ENCODE data around the gene CTSO. TPM values are rescaled to one million over a fixed set of nuclear protein-coding genes. Genes with fewer than 3 reads are reported as not detected.

The CTSO gene
- total RNA-seq, 2 donors from 2014 or later: 10.9 to 13.7 TPM

DNA sequence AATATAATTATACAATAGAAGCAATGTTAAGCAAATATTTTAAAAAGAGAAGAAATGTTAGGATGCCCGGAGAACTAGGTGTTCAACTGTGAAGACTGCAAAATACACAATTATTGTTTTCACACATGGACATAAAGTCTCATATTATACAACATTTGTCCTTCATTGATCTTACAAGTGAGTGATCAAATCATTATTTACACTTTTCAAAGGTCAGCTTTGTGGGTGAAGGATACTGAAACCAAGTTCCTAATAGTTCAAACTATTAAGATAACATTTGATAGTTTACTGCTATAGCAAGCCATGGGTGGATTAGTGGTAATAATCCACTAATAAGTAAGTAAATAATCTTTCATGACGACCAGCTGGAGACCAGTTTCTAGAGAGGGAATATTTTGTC is 23.3 kb downstream of the CTSO start:
- Histone ChIP-seq H3K36me3 (replicated peaks in 1 of 2; ENCODE audit: insufficient read depth in 1 of 2, low read depth in 2 of 2) (peaks cover 0 to 3% of the 10 kb centered on the region in 2 donors), H3K9me3 (no peaks in the 10 kb centered on the region), H3K4me1 (no peaks in the 10 kb centered on the region), H3K27me3 (no peaks in the 10 kb centered on the region), H3K4me3 (no peak overlapping the region), H3K27ac (no peak overlapping the region)
- TF ChIP-seq CTCF (IDR thresholded peaks at IDR 0.05) (no peak), POLR2A (IDR thresholded peaks at IDR 0.05) (no peak)
- 73 to 75% methylated on average over 2 of the region's 2 CpGs for WGBS, 2 donors
- intact Hi-C loops (cut with DNase I): no loop called here
- DNase-seq (no peak), ATAC-seq (no peak)

- TF ChIP-seq CTCF (IDR thresholded peaks at IDR 0.05) (no peak), POLR2A (IDR thresholded peaks at IDR 0.05) (no peak)
- Histone ChIP-seq H3K36me3 (replicated peaks in 1 of 2; ENCODE audit: insufficient read depth in 1 of 2, low read depth in 2 of 2) (peaks cover 0 to 3% of the 10 kb centered on the region in 2 donors), H3K27me3 (no peaks in the 10 kb centered on the region), H3K9me3 (no peaks in the 10 kb centered on the region), H3K4me3 (no peak overlapping the region), H3K27ac (no peak overlapping the region), H3K4me1 (peaks cover under 1% of the 10 kb centered on the region)
- no peak for DNase-seq
- 82 to 96% methylated on average over 3 of the region's 3 CpGs for WGBS, 2 donors
- no peak for ATAC-seq
- intact Hi-C loops (cut with DNase I): no loop called here
Observed at GRCh38 chr4:155929833-155930232, 23.8 kb downstream of the CTSO start.

GRCh38 chr4:155924637-155925036 is 29.0 kb downstream of the CTSO start:
- ATAC-seq (peak; percentile 38), DNase-seq (no peak)
- TF ChIP-seq CTCF (IDR thresholded peaks at IDR 0.05): no peak
- TF ChIP-seq POLR2A (IDR thresholded peaks at IDR 0.05): no peak
- 20 to 46% methylated on average over 3 of the region's 3 CpGs for WGBS, 2 donors
- Histone ChIP-seq H3K36me3 (replicated peaks in 1 of 2; ENCODE audit: insufficient read depth in 1 of 2, low read depth in 2 of 2) (peaks cover 0 to 3% of the 10 kb centered on the region in 2 donors), H3K9me3 (no peaks in the 10 kb centered on the region), H3K4me1 (peaks cover 9% of the 10 kb centered on the region), H3K4me3 (no peak overlapping the region), H3K27ac (peak overlapping the region in 2 of 4 donors; percentile 16 to 26), H3K27me3 (no peaks in the 10 kb centered on the region)
- intact Hi-C loops (cut with DNase I): no loop called here

- intact Hi-C loops (cut with DNase I): no loop called here
- H3K27me3 ChIP-seq: no peaks in the 10 kb centered on the region
- 88% methylated on average over 1 of the region's 1 CpG for WGBS, 2 donors
Observed at GRCh38 chr4:155921597-155921996, 32.1 kb downstream of the CTSO start.

More at GRCh38 chr4:155921597-155921996, 32.1 kb downstream of the CTSO start:
- Histone ChIP-seq H3K27ac (no peak overlapping the region), H3K4me1 (peaks cover 9% of the 10 kb centered on the region), H3K9me3 (no peaks in the 10 kb centered on the region), H3K4me3 (no peak overlapping the region), H3K36me3 (replicated peaks in 1 of 2; ENCODE audit: insufficient read depth in 1 of 2, low read depth in 2 of 2) (no peaks in the 10 kb centered on the region)
- TF ChIP-seq POLR2A (IDR thresholded peaks at IDR 0.05) (no peak), CTCF (IDR thresholded peaks at IDR 0.05) (no peak)
- DNase-seq (no peak), ATAC-seq (no peak)
